Stimulated activated CD8-positive, alpha-beta memory T cell treated with anti-CD3 and anti-CD28 coated beads, Interleukin-15, amount 100 ng/mL, for 1 hour (primary cell): Measurements from ENCODE around the gene SLCO1B1.
"Not testable (repeated sequence)": the region's sequence is repeated elsewhere in the genome, so short reads cannot be mapped to it uniquely, and the experiment has no call there.

ENCODE experiments used
- DNase-seq: peaks from one replicate; pipeline ENCODE4 v3.0.0-alpha.2; 2020; ENCODE audit warnings: low read depth

Gene SLCO1B1, protein sequence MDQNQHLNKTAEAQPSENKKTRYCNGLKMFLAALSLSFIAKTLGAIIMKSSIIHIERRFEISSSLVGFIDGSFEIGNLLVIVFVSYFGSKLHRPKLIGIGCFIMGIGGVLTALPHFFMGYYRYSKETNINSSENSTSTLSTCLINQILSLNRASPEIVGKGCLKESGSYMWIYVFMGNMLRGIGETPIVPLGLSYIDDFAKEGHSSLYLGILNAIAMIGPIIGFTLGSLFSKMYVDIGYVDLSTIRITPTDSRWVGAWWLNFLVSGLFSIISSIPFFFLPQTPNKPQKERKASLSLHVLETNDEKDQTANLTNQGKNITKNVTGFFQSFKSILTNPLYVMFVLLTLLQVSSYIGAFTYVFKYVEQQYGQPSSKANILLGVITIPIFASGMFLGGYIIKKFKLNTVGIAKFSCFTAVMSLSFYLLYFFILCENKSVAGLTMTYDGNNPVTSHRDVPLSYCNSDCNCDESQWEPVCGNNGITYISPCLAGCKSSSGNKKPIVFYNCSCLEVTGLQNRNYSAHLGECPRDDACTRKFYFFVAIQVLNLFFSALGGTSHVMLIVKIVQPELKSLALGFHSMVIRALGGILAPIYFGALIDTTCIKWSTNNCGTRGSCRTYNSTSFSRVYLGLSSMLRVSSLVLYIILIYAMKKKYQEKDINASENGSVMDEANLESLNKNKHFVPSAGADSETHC

GRCh38 chr12:21130998-21131397 lies at the start of gene SLCO1B1:
TSS of gene SLCO1B1 (plus strand) at chr12:21131194. CDS start at chr12:21141575, 10,381 bp downstream.
- DNase-seq: no peak

DNA sequence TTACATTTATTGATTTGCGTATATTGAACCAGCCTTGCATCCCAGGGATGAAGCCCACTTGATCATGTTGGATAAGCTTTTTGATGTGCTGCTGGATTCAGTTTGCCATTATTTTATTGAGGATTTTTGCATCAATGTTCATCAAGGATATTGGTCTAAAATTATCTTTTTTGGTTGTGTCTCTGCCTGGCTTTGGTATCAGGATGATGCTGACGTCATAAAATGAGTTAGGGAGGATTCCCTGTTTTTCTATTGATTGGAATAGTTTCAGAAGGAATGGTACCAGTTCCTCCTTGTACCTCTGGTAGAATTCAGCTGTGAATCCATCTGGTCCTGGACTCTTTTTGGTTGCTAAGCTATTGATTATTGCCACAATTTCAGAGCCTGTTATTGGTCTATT lies 46.2 kb upstream of the SLCO1B1 start:
- DNase-seq: not testable (repeated sequence)

- DNase-seq: no peak
Measured at GRCh38 chr12:21111732-21112131, 19.3 kb upstream of the SLCO1B1 start.

GRCh38 chr12:21113266-21113665 lies 17.7 kb upstream of the SLCO1B1 start:
- no peak for DNase-seq

- DNase-seq: no peak
Measured at GRCh38 chr12:21117995-21118394, 13.0 kb upstream of the SLCO1B1 start.

- DNase-seq: no peak
Measured at GRCh38 chr12:21118760-21119159, 12.2 kb upstream of the SLCO1B1 start.

DNA sequence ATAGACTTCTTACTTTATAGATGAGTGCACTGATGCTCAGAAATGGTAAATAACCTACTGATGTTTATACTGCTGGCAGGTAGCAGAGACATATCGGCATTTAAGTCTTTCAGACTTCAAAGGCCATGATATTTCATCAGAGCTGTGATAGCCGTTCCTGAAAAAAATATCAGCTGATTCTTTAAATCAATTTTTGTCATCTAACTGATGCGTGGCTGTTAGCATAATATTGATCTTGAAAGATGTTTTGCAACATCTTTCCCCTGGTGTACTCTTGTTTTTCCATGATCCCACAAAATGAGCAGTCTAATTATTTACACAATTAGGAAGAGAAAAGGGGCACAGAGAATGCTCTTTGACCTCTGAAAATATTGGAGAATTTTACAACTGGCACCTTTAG lies 1.6 kb upstream of the SLCO1B1 start:
- no peak for DNase-seq

DNA sequence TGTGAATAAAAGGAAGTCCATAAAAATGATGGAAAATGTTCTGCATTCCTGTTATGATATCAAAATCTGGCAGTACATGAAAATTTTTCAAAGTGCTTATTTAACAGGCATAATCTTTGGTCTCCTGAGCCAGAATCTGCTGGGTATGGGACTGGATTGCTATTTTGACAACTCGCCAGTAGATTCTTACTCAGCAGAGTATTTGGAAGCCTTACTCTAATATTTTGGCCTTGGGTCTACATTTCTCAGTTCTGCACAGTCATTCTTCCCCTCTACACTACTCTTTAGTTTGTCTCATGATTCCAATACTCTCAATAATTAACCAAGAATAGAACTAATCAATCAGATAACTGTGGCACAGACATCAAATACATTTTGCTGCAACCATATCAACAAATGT lies 1.1 kb upstream of the SLCO1B1 start:
- DNase-seq: no peak

GRCh38 chr12:21137318-21137999 lies 6.5 kb downstream of the SLCO1B1 start:
- not testable (repeated sequence) for DNase-seq

DNA sequence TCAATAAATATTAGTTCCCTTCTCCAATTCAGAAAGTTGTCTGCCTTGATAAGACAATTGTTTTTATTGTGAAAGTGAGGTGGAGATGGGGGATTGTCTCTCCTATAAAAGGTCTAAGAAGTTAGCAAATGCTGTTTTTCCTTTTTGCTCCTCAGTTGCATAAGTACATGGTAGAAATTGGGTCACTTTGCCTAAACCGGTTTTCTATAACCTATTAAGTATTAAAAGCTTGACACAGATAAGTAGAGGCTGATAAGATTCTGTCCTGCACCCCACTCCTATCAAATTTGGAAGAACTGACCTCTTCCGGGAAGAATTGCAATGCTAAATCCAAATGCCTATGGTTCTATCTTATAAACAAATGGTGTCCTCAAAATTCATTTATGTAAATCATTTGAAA lies 7.0 kb downstream of the SLCO1B1 start:
- DNase-seq: no peak

DNA sequence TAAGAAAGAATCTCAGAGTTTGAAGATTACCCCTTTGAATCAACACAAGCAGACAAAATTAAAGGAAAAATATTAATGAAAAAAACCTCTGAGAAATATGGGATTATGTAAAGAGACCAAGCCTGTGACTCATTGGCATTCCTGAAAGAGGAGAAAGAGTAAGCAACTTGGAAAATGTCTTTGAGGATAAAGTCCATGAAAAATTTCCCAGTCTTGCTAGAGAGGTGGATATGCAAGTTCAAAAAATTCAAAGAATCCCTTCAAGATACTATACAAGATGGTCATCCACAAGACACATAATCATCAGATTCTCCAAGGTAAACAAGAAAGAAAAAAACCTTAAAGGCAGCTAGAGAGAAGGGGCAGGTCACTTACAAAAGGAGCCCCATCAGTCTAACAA lies 13.3 kb downstream of the SLCO1B1 start:
- no peak for DNase-seq

DNA sequence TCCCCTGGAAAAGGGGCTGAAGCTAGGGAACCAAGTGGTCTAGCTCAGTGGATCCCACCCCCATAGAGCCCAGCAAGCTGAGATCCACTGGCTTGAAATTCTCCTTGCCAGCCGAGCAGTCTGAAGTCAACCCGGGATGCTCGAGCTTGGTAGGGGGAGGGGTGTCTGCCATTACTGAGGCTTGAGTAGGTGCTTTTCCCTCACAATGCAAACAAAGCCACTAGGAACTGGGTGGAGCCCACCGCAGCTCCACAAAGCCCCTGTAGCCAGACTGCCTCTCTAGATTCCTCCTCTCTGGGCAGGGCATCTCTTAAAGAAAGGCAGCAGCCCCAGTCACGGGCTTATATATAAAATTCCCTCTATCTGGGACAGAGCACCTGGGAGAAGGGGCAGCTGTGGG lies 18.9 kb downstream of the SLCO1B1 start:
- not testable (repeated sequence) for DNase-seq

DNA sequence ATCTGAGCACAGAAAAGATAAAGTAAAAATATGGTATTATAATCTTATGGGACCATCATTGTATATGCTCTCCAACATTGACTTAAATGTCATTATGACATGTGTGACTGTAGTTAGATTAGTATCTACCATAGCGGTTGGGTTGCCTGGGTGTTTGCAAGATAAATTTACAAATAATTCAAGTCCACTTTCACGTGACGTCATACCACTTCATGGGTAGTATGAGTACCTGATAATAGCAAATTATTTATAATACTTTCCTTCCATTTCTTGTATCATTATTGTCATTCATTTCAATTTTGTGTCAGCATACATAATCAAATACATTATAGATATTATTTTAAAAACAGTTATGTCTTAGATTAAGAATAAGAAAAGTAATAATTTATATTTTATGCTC lies 20.2 kb downstream of the SLCO1B1 start:
- no peak for DNase-seq

DNA sequence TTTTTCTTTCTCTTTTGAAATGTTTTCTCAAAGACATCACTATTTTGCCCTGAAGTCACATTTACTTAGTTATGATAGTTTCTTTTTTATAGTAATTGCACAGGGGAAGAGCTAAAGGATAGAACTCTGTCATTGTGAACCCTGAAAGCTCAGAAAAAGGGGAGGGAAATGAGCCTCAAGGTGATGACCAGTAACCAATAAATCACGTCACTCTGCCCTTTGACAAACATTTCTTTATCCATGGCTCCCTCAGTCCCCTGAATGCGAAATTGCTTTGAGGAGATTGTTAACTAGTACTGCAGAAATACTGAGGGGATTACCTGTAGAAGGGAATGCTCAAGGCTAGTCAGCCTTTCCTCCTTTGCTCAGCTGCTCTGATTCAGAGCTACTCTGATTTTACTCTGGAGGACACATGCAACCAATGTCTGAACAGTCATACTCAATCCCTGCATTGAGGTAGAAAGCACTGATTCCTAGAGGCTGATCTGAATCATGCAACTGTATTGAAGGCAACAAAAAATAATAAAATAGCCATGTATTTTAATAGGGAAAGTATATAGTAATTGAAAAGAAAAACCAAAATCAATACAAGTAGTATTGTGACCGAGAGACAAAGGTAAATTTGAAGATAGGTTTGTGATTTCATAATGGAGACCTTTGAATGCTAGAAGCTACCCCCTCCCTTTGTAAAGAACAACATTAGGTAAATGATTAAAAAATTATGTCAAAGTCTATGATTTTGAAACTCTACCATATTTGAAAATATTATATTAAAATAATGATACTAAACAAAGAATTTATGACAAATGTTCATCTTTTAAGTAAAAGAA lies 24.7 kb downstream of the SLCO1B1 start:
- no peak for DNase-seq

- no peak for DNase-seq
Measured at GRCh38 chr12:21165048-21165447, 34.1 kb downstream of the SLCO1B1 start.

DNA sequence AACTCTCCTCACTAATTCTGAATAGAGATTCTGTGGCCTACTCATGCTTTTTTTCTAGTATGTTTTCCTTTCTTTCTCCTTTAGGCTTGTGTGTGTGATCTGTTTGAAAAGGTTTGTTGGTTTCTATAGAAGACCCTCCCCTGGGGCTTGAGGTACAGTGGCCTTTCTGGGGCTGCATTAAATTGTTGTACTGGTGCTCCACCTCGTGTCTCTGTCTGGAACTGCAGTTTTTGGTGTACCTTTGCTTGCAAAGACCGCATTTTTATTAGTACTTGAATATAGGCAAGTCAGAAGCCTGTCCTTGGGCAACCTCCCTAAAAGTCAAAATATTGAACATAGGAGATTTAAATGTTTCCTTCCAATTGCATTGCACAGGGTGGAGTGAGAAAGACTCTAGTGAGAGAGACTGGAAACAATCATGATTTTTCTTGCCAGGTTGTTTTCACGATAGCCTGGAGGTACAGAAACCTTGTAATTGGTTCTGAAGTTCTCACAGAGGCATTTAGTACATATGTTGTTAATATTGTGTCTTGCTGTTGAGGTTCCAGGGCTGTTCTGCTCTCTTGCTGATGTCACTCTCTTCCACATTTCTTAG lies 39.0 kb downstream of the SLCO1B1 start:
- DNase-seq: peak; percentile 12

DNA sequence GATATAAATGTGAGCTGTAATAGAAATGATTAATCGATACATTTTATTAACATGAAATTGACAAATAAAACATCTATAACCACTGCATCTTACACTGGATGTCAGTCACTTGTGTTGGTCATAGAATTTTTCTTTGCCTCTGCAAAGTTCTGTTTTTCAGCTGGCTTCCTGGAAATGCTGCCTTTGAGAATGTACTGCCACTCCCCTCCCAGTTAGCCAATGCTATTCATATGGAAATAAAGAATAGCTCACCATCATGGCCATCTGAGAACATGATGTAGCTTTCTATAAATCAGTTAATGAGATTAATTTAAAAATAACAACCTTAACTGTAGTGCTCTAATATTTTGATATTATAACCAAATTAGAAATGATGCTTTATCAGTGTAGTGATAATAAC lies 41.1 kb downstream of the SLCO1B1 start:
- DNase-seq: no peak

DNA sequence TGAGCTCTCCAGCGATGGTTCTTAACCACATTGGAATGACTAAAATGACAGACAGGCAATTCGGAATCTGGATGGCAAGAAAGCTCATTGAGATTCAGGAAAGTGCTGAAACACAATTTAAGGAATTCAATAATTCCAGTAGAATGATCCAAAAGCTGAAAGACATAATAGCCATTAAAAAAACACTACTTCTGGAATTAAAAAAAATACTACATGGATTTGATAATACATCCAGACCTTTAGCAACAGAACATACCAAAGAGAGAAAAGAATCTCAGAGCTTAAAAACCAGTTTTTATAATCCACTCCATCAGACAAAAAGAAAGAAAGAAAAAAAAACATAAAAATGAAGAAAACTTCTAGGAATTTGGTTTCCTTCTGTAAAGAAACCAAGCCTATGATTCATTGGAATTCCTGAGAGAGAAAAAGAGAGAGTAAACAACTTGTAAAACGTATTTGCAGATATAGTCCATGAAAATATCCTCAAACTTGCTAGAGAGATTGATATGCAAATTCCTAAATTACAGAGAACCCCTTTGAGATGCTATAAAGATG lies 52.8 kb downstream of the SLCO1B1 start:
- no peak for DNase-seq

DNA sequence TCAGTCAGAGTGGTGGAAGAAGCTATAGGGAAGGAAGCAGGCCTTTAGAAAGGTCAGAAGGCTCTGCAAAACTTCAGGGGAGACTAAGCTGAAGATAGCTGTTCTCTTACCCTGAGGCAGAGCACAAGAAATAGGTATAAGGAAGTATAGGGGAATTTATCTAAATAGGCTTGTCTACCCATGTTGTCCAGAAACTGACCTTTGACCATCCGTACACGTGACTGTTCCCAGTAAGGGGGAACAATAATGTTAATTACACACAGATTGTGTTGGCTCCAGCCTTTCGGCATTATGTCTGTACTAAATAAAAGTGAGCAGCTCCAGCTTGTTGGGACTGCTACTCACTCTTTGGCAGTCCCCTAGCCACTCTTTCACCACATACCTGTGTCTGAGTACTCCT lies 59.0 kb downstream of the SLCO1B1 start:
- DNase-seq: no peak

DNA sequence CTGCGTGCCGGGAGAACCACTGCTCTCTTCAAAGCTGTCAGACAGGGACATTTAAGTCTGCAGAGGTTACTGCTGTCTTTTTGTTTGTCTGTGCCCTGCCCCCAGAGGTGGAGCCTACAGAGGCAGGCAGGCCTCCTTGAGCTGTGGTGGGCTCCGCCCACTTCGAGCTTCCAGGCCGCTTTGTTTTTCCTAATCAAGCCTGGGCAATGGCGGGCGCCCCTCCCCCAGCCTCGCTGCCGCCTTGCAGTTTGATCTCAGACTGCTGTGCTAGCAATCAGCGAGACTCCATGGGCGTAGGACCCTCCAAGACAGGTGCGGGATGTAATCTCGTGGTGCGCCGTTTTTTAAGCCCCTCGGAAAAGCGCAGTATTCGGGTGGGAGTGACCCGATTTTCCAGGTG lies 83.4 kb downstream of the SLCO1B1 start:
- DNase-seq: not testable (repeated sequence)

- no peak for DNase-seq
Measured at GRCh38 chr12:21219206-21219605, 88.2 kb downstream of the SLCO1B1 start.
